Psoas muscle (tissue), 8 donors: ENCODE data around the gene DNAH1. TPM values are rescaled to one million over a fixed set of nuclear protein-coding genes. Genes with fewer than 3 reads are reported as not detected.
A peak's percentile ranks its signal among the peaks of the same experiment; 100 is the strongest.

Source experiments
- ATAC-seq, 4 donors: fragments of 200-7000 bp; cut with Tn5 transposase; one replicate each; pipeline ENCODE4 v1.9.1; 2020; ENCODE audit warnings: moderate library complexity in 3 of 4, mild to moderate bottlenecking in 2 of 4
- DNase-seq, 2 donors: peaks; one replicate each; pipeline ENCODE4 v3.0.0-alpha.2; 2020
- H3K27ac ChIP-seq: fragments of 200-600 bp; one replicate; pipeline ENCODE4 v1.8.0; 2022
- H3K27me3 ChIP-seq, 3 donors: fragments of 200-600 bp in 1 of 3; one replicate each; pipeline versions ENCODE4 v1.6.1 to v1.8.0; 2013 to 2022; ENCODE audit warnings: low read length in 2 of 3, mild to moderate bottlenecking in 2 of 3, moderate library complexity in 1 of 3; ENCODE audit not compliant: insufficient read depth in 3 of 3
- H3K36me3 ChIP-seq, 2 donors: fragments of 200-600 bp in 1 of 2; one replicate each; pipeline versions ENCODE4 v1.6.1 to v1.8.0; 2013 to 2022; ENCODE audit warnings: low read depth in 1 of 2, mild to moderate bottlenecking in 1 of 2, moderate library complexity in 1 of 2; ENCODE audit not compliant: insufficient read depth in 1 of 2
- H3K4me1 ChIP-seq: fragments of 200-600 bp; one replicate; pipeline ENCODE4 v1.8.0; 2022
- H3K4me3 ChIP-seq: fragments of 200-600 bp; one replicate; pipeline ENCODE4 v1.8.0; 2022; ENCODE audit warnings: mild to moderate bottlenecking
- H3K9me3 ChIP-seq: fragments of 200-600 bp; one replicate; pipeline ENCODE4 v1.8.0; 2022
- WGBS, 3 donors: extraction: QIAGEN DNeasy Blood & Tissue Kit; methylation state at CpG; one replicate each; pipeline versions ENCODE4 v1.1.6 to v1.1.7; 2013; 5-methylcytosine and 5-hydroxymethylcytosine counted together
- intact Hi-C, 2 donors: fragments of 100-400 bp; cut with DNase I; formaldehyde crosslinking; loops; one replicate each; pipeline versions ENCODE4 v1.11.0 to v1.14.2; 2022
- polyA plus RNA-seq, 3 donors: library from polyadenylated mRNA; stranded (reverse); fragments of 200-250 nt; gene quantifications; one replicate each; pipeline ENCODE4 v1.2.3, GENCODE V29; 2013
- total RNA-seq, 4 donors: library from RNA; stranded (reverse); fragmentation: NEBNext Ultra II Directional in 2 of 4; extraction: Animal tissue kit (Norgen Biotek cat#: 25700) in 2 of 4; gene quantifications; one replicate each; pipeline versions ENCODE4 v1.2.1 to v1.2.4, GENCODE V29; 2021 to 2023
- TF ChIP-seq, protein P1 (sequence below): fragments of 200-600 bp; IDR thresholded peaks from one replicate; pipeline ENCODE4 v1.8.0; 2022; ENCODE audit warnings: antibody characterized with exemption
- donor health status: healthy with polysubstance abuse.
- donor health status: DM: no; HTN: no; CAD: no; lungs with moderate emphysema.
- donor health status: Bipolar disorder and iron deficiency.
- donor health status: healthy.
- donor health status: DM: yes; HTN: yes; CAD: no.
- donor health status: DM: no; HTN: no; CAD: no.
- donor health status: DM: no; HTN: no; CAD: no.
- donor health status: DM: yes; HTN: yes; CAD: no.

The DNAH1 gene
- total and polyA plus RNA-seq, 7 donors = 0.77 to 4.1 (median 2.4) TPM

DNA sequence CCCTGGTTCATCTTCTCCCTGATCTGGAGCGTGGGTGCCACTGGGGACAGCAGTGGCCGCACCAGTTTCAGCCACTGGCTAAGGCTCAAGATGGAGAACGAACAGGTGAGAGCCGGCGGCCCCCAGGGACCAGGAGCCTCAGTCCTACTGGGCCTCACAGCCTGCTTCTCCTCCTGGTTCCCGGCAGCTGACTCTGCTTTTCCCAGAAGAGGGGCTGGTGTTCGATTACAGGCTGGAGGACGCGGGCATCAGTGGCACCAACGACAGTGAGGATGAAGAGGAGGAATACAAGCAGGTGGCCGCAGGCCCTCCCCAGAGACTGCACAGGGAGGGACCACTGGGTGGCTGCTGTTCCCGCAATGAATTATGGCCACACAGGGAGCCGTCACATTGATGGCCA, 54.4 kb downstream of the DNAH1 start:
- Histone ChIP-seq H3K27me3 (no peaks in the 10 kb centered on the region), H3K4me3 (no peak overlapping the region), H3K9me3 (no peaks in the 10 kb centered on the region), H3K4me1 (no peaks in the 10 kb centered on the region), H3K27ac (no peak overlapping the region), H3K36me3 (peaks cover 0 to 42% of the 10 kb centered on the region in 2 donors)
- 83 to 86% (median 86%) methylated on average over 13 of the region's 13 CpGs for WGBS, 3 donors
- TF ChIP-seq, protein P1, sequence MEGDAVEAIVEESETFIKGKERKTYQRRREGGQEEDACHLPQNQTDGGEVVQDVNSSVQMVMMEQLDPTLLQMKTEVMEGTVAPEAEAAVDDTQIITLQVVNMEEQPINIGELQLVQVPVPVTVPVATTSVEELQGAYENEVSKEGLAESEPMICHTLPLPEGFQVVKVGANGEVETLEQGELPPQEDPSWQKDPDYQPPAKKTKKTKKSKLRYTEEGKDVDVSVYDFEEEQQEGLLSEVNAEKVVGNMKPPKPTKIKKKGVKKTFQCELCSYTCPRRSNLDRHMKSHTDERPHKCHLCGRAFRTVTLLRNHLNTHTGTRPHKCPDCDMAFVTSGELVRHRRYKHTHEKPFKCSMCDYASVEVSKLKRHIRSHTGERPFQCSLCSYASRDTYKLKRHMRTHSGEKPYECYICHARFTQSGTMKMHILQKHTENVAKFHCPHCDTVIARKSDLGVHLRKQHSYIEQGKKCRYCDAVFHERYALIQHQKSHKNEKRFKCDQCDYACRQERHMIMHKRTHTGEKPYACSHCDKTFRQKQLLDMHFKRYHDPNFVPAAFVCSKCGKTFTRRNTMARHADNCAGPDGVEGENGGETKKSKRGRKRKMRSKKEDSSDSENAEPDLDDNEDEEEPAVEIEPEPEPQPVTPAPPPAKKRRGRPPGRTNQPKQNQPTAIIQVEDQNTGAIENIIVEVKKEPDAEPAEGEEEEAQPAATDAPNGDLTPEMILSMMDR = no peak
- no peak for DNase-seq
- ATAC-seq = no peak
- intact Hi-C loops = no loop called here

DNA sequence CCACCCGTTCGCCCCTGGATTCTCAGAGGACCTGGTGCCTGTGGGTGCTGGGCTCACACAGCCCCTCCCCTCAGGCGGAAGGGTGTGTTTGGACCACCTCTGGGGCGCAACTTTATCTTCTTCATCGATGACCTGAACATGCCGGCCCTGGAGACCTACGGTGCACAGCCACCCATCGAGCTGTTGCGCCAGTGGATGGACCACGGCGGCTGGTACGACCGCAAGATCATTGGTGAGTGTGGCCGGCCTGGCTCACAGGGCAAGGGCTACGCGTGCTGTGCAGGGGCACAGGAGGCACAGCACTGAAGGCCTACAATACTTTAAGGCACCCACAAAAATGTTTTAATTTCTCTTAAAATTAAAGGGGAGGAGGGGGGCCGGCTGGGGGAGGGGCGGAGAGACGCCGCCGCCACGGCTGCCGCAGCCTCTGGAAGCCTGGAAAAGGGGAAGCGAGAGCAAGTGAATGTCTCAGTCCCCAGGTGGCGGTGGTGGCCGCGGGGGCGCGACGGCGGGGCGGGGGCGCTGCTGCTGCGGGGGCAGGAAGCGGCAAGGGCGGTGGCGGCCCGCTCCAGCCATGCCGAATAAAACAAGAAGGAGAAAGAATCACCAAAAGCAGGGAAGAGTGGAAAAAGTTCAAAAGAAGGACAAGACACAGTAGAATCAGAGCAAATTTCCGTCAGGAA, 56.8 kb downstream of the DNAH1 start:
- no peaks in the 10 kb centered on the region for H3K4me1 ChIP-seq
- TF ChIP-seq, protein P1 = no peak
- no peak for ATAC-seq
- peak in 1 of 2 donors; percentile 33 for DNase-seq
- no peak overlapping the region for H3K27ac ChIP-seq
- H3K9me3 ChIP-seq = no peaks in the 10 kb centered on the region
- WGBS, 3 donors = 51 to 55% (median 55%) methylated on average over 40 of the region's 40 CpGs
- H3K27me3 ChIP-seq = no peaks in the 10 kb centered on the region
- peaks cover 0 to 42% of the 10 kb centered on the region in 2 donors for H3K36me3 ChIP-seq
- H3K4me3 ChIP-seq = no peak overlapping the region
- intact Hi-C loops = no loop called here

DNA sequence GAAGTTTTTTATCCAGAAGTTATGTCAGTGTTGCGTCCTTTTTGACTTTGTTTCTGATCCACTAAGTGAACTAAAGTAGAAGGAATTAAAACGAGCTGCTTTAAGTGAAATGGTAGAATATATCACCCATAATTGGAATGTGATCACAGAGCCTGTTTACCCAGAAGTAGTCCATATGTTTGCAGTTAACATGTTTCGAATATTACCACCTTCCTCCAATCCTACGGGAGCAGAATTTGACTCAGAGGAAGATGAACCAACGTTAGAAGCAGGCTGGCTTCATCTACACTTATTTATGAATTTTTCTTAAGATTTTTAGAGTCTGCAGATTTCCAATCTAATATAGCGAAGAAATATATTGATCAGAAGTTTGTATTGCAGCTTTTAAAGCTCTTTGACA, 57.6 kb downstream of the DNAH1 start:
- TF ChIP-seq, protein P1 = no peak
- no peaks in the 10 kb centered on the region for H3K4me1 ChIP-seq
- no peak overlapping the region for H3K4me3 ChIP-seq
- no peak overlapping the region for H3K27ac ChIP-seq
- no peak for ATAC-seq
- 79 to 83% (median 81%) methylated on average over 6 of the region's 6 CpGs for WGBS, 3 donors
- H3K9me3 ChIP-seq = no peaks in the 10 kb centered on the region
- H3K36me3 ChIP-seq = peaks cover 0 to 42% of the 10 kb centered on the region in 2 donors
- no peaks in the 10 kb centered on the region for H3K27me3 ChIP-seq
- DNase-seq = no peak
- intact Hi-C loops = no loop called here

DNA sequence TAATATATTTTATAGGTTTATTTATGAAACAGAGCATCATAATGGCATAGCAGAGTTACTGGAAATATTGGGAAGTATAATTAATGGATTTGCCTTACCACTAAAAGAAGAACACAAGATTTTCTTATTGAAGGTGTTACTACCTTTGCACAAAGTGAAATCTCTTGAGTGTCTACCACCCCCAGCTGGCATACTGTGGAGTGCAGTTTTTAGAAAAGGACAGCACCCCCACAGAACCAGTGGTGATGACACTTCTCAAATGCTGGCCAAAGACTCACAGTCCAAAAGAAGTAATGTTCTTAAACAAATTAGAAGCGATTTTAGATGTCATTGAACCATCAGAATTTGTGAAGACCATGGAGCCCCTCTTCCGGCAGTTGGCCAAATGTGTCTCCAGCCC, 58.1 kb downstream of the DNAH1 start:
- H3K27me3 ChIP-seq = no peaks in the 10 kb centered on the region
- TF ChIP-seq, protein P1 = no peak
- H3K9me3 ChIP-seq = no peaks in the 10 kb centered on the region
- 94 to 98% (median 96%) methylated on average over 2 of the region's 2 CpGs for WGBS, 3 donors
- no peak overlapping the region for H3K27ac ChIP-seq
- intact Hi-C loops = no loop called here
- H3K4me1 ChIP-seq = no peaks in the 10 kb centered on the region
- no peak for ATAC-seq
- DNase-seq = no peak
- H3K4me3 ChIP-seq = no peak overlapping the region
- H3K36me3 ChIP-seq = peaks cover 0 to 42% of the 10 kb centered on the region in 2 donors

DNA sequence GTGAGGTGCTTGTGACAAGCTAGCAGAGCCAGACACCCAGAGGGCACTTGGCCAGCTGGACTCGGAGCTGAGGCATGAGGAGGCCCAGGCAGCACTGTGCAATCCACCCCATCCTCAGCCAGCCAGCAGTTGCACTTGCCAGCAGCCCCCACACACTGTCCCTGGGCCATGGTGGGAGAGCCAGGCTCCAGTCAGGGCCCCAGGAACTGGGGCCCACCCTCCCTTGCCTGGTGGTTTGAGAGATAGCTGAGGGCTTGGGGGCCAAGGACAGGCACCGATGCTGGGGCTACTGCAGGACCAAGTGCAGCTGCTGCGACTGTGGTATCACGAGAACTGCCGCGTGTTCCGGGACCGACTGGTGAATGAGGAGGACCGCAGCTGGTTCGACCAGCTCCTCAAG, 63.5 kb downstream of the DNAH1 start:
- Histone ChIP-seq H3K27ac (no peak overlapping the region), H3K27me3 (no peaks in the 10 kb centered on the region), H3K36me3 (peaks cover 0 to 14% of the 10 kb centered on the region in 2 donors), H3K4me3 (no peak overlapping the region), H3K4me1 (no peaks in the 10 kb centered on the region), H3K9me3 (no peaks in the 10 kb centered on the region)
- TF ChIP-seq, protein P1 = no peak
- intact Hi-C loops = no loop called here
- 55 to 74% (median 72%) methylated on average over 10 of the region's 10 CpGs for WGBS, 3 donors
- ATAC-seq (no peak), DNase-seq (no peak)
